ENCODE results near the gene GPR27. TPM values are rescaled to one million over a fixed set of nuclear protein-coding genes. Genes with fewer than 3 reads are reported as not detected.

The GPR27 gene
- polyA plus RNA-seq, 1 donor (not counting 4 experiments of a cell fraction or from before 2014, with no cell fraction given): 0.12 TPM

DNA sequence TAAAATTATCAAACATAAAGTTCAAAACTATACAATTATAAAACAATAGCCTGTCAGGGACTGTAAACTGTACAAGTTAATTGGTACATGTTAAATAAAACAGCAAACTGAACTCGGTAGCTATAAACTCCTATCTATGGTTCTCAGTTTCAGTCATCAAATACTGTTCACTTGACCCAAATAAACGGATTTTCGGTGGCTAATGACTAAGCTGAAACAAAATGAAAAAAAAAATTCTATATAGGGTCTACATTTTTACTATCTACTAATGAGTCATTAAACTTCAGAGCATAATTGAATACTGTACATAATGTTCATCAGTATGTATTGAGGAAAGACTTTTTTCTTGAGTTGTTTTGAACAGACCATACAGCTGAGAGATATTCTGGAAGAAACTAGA is 24.7 kb downstream of the GPR27 start:
- FAIRE-seq (no peak), DNase-seq (ENCODE audit: low read depth, low spot score) (no peak)
- H3K4me3 ChIP-seq (ENCODE audit: control insufficient read depth in 2 of 3, extremely low read depth in 1 of 3, insufficient read depth in 2 of 3, low read depth in 1 of 3, low read length in 3 of 3): no peak overlapping the region
- no peak overlapping the region for H3K9ac ChIP-seq (ENCODE audit: control insufficient read depth, extremely low read depth, insufficient read depth, low read length)
- no peak overlapping the region for H3K27ac ChIP-seq (ENCODE audit: control insufficient read depth, insufficient read depth, low read length)
- no peaks in the 10 kb centered on the region for H3K79me2 ChIP-seq (ENCODE audit: control insufficient read depth, insufficient read depth, low read length)
- H3K9me1 ChIP-seq (ENCODE audit: control insufficient read depth, extremely low read depth, insufficient read depth, low read length): no peaks in the 10 kb centered on the region
- peaks cover 12% of the 10 kb centered on the region for H3K27me3 ChIP-seq (ENCODE audit: control insufficient read depth, extremely low read depth, insufficient read depth, low read length)
- TF ChIP-seq, protein P1, sequence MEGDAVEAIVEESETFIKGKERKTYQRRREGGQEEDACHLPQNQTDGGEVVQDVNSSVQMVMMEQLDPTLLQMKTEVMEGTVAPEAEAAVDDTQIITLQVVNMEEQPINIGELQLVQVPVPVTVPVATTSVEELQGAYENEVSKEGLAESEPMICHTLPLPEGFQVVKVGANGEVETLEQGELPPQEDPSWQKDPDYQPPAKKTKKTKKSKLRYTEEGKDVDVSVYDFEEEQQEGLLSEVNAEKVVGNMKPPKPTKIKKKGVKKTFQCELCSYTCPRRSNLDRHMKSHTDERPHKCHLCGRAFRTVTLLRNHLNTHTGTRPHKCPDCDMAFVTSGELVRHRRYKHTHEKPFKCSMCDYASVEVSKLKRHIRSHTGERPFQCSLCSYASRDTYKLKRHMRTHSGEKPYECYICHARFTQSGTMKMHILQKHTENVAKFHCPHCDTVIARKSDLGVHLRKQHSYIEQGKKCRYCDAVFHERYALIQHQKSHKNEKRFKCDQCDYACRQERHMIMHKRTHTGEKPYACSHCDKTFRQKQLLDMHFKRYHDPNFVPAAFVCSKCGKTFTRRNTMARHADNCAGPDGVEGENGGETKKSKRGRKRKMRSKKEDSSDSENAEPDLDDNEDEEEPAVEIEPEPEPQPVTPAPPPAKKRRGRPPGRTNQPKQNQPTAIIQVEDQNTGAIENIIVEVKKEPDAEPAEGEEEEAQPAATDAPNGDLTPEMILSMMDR (optimal IDR thresholded peaks at IDR 0.05 in 1 of 3, IDR thresholded peaks at IDR 0.05 in 1 of 3, conservative IDR thresholded peaks at IDR 0.05 in 1 of 3; ENCODE audit: extremely low read depth in 1 of 3, insufficient read depth in 2 of 3, low read length in 3 of 3): no peak
- TF ChIP-seq EZH2 (IDR thresholded peaks at IDR 0.05; ENCODE audit: low read length): no peak
- H3K4me2 ChIP-seq (ENCODE audit: control insufficient read depth, extremely low read depth, insufficient read depth, low read depth, low read length): no peak overlapping the region
- no peaks in the 10 kb centered on the region for H3K9me3 ChIP-seq (ENCODE audit: control insufficient read depth, low read depth, low read length)
- H3K36me3 ChIP-seq (ENCODE audit: control insufficient read depth in 2 of 2, extremely low read depth in 1 of 2, insufficient read depth in 2 of 2, low read length in 2 of 2): no peaks in the 10 kb centered on the region
- dilution Hi-C loops (cut with MboI; ENCODE audit: extremely low pct_ligation_motif_present, low sequenced_read_pairs): no loop called here
- H3K4me1 ChIP-seq (ENCODE audit: control insufficient read depth, extremely low read depth, insufficient read depth, low read length): no peaks in the 10 kb centered on the region
- H2AFZ ChIP-seq (ENCODE audit: control insufficient read depth, low read length): no peak overlapping the region
- no peaks in the 10 kb centered on the region for H4K20me1 ChIP-seq (ENCODE audit: control insufficient read depth, extremely low read depth, insufficient read depth, low read length)

DNA sequence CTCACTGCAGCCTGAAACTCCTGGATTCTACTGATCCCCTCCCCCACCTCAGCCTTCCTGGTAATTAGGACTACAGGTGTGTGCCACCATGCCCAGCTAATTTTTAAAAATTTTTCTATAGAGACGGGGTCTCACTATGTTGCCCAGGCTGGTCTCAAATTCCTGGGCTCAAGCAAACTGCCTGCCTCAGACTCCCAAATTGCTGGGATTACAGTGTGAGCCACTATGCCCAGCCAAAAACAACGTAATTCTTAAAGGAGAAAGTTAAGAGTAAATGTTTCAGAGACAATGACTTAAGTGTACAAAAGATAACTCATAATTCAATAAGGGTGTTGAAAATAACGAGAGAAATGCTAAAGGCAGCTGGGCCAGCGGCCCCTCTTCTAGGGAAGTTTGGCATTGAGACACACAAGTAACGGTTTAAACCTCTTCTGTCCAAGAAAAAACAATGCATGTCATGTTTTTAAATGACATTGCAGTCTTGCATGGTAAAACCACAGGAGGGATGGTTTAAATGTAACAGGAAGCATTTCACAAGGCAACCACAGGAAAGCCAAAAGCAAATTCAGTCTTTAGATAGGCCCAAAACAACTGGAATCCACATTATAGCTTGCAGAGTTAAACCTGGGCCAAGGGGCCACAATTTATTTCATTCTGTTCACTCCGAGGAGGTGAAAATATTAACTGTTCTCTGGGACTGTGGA is 26.2 kb downstream of the GPR27 start:
- FAIRE-seq (no peak), DNase-seq (ENCODE audit: low read depth, low spot score) (no peak)
- dilution Hi-C loops (cut with MboI; ENCODE audit: extremely low pct_ligation_motif_present, low sequenced_read_pairs): no loop called here
- Histone ChIP-seq H4K20me1 (ENCODE audit: control insufficient read depth, extremely low read depth, insufficient read depth, low read length) (no peaks in the 10 kb centered on the region), H3K9me1 (ENCODE audit: control insufficient read depth, extremely low read depth, insufficient read depth, low read length) (no peaks in the 10 kb centered on the region), H3K4me3 (ENCODE audit: control insufficient read depth in 2 of 3, extremely low read depth in 1 of 3, insufficient read depth in 2 of 3, low read depth in 1 of 3, low read length in 3 of 3) (no peak overlapping the region), H3K4me1 (ENCODE audit: control insufficient read depth, extremely low read depth, insufficient read depth, low read length) (peaks cover 5% of the 10 kb centered on the region), H3K4me2 (ENCODE audit: control insufficient read depth, extremely low read depth, insufficient read depth, low read depth, low read length) (no peak overlapping the region), H3K79me2 (ENCODE audit: control insufficient read depth, insufficient read depth, low read length) (no peaks in the 10 kb centered on the region), H3K9ac (ENCODE audit: control insufficient read depth, extremely low read depth, insufficient read depth, low read length) (no peak overlapping the region), H3K27ac (ENCODE audit: control insufficient read depth, insufficient read depth, low read length) (no peak overlapping the region), H3K9me3 (ENCODE audit: control insufficient read depth, low read depth, low read length) (no peaks in the 10 kb centered on the region), H3K36me3 (ENCODE audit: control insufficient read depth in 2 of 2, extremely low read depth in 1 of 2, insufficient read depth in 2 of 2, low read length in 2 of 2) (no peaks in the 10 kb centered on the region), H2AFZ (ENCODE audit: control insufficient read depth, low read length) (no peak overlapping the region), H3K27me3 (ENCODE audit: control insufficient read depth, extremely low read depth, insufficient read depth, low read length) (peaks cover 24% of the 10 kb centered on the region)
- TF ChIP-seq, protein P1 (optimal IDR thresholded peaks at IDR 0.05 in 1 of 3, IDR thresholded peaks at IDR 0.05 in 1 of 3, conservative IDR thresholded peaks at IDR 0.05 in 1 of 3; ENCODE audit: extremely low read depth in 1 of 3, insufficient read depth in 2 of 3, low read length in 3 of 3): no peak
- no peak for TF ChIP-seq EZH2 (IDR thresholded peaks at IDR 0.05; ENCODE audit: low read length)
